C4-2B (cell line): ENCODE results near the gene CLEC4C.

Experiments used
- CTCF ChIP-seq: fragments of 450-650 bp; conservative IDR thresholded peaks from 2 replicates; pipeline ENCODE4 v1.5.1; 2017; ENCODE audit warnings: mild to moderate bottlenecking
- ZFX ChIP-seq: fragments of 450-650 bp; IDR thresholded peaks from 2 replicates; pipeline ENCODE4 v1.6.1; 2017

GRCh38 chr12:7758766-7759140, 11.6 kb upstream of the CLEC4C start:
- no peak for TF ChIP-seq CTCF
- no peak for TF ChIP-seq ZFX
